ENCODE results near the gene KIAA0586.

KIAA0586 gene

DNA sequence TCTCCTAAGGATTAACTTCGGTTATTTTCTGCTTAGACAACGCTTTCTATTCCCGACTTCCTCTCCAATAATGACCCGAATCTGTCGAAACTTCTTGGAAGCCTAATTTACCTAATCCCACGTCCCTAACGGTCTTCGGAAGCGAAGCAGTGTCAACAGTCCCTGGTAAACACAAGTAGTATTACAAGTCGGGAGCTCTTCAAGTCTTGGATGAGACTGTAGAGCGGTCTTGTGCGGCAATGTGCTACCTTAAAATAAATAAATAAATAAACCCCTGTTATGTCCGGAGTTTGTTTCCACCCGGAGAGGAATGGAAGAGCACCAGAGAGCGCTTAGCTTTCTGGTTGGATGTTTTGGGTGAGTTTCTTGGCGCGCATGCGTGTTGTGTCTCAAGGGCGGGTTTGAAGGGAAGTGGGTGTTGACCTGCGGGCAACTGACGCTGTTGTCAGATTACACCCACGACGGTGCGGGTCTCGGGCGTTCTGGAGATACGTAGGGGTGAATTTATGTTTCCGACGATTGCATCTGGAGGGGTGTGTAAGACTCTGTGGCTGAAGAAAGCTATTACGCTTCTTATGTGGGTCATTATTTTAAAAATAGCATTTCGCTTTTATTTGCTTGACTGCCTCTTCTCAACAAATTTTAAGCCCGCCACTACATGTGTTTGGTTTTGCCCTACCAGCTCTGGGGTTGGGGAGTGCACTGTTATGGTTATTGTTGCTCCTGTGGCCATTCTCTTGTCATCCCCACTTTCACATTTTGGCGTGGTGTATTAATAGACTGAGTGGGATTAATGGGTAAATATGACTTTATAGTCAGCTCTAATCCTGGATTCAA lies at the start of gene KIAA0586, which contains the start of gene TIMM9:
Gene KIAA0586, plus strand, starts transcription at position 439 of the 837 bp plus-strand sequence. CDS start 546 bp downstream, outside the sequence.
Gene TIMM9, minus strand, starts transcription at position 251 of the 837 bp plus-strand sequence. CDS start 15,586 bp downstream, outside the sequence.
- TF ChIP-seq, protein P1, sequence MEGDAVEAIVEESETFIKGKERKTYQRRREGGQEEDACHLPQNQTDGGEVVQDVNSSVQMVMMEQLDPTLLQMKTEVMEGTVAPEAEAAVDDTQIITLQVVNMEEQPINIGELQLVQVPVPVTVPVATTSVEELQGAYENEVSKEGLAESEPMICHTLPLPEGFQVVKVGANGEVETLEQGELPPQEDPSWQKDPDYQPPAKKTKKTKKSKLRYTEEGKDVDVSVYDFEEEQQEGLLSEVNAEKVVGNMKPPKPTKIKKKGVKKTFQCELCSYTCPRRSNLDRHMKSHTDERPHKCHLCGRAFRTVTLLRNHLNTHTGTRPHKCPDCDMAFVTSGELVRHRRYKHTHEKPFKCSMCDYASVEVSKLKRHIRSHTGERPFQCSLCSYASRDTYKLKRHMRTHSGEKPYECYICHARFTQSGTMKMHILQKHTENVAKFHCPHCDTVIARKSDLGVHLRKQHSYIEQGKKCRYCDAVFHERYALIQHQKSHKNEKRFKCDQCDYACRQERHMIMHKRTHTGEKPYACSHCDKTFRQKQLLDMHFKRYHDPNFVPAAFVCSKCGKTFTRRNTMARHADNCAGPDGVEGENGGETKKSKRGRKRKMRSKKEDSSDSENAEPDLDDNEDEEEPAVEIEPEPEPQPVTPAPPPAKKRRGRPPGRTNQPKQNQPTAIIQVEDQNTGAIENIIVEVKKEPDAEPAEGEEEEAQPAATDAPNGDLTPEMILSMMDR (IDR thresholded peaks at IDR 0.05), result no peak

DNA sequence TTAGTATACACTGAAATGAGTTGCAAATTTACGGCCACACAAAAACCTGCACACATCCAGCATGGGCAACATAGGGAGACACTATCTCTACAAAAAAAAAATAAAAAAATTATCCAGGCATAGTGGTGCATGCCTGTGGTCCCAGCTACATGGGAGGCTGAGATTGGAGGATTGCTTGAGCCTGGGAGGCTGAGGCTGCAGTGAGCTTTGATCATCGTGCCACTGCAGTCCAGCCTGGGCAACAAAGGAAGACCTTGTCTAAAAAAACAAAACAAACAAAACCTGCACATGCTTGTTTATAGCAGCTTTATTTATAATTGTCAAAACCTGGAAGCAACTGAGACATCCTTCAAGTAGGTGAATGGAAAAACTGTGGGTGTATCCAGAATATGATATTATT lies 36.7 kb upstream of the KIAA0586 start:
- TF ChIP-seq, protein P1 (IDR thresholded peaks at IDR 0.05), result no peak

DNA sequence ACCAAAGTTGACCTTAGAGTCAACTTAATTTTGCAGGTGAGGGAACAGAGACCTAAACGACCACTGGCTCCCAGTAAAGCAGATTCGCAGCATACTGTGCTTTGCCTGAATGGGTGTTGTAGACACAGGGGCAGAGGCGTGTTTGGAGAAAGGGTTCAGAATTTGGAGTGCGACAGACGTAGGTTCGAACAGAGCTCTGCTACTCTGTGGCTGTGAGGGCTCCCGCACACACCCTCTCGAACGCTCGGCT lies 32.0 kb upstream of the KIAA0586 start:
- TF ChIP-seq, protein P1 (IDR thresholded peaks at IDR 0.05), result no peak

DNA sequence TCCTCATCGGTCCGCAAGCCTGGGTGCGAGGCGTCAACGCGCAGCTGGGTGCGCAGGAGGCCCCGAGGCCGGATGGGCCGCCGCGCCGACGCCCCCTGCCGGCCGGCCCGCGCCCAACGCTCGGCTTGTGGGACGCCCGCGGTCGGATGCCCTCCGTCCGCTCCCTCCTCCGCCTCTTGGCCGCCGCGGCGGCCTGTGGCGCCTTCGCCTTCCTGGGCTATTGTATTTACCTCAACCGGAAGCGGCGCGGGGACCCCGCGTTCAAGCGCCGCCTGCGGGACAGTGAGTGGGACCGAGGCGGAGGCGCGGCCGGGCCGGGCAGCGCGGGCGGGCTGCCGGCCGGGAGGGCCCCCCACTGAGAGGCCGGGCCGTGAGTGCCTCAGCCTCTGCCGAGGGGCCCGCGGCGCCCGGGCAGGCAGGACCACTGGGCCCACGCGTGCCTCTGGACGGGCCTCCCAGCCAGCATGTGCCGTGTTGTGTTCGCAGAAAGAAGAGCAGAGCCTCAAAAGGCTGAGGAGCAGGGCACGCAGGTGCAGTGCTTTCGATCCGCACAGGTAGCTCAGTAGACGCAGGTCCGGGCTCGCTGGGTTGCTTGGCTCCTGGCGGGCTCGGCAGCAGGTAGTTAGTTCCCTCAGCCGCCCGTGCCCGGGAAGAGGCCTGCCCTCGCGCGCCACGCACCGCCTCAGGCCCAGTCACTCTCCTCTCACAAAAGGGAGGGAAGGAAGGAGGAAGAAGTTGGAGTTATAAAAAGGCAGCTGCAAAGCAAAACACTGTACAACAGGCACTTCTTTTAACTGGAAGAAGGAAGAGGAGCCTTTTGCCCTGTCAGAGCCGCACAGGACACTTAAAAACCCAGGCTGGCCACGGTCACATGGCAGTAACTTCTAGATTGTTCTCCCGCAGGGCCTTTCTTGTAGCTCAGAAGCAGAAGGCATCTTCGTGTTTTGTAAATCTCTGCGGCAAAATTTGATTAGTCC lies 31.4 kb upstream of the KIAA0586 start, which contains the start of gene TOMM20L:
Gene TOMM20L, plus strand, starts transcription at position 119 of the 977 bp plus-strand sequence. Its CDS starts 28 bp downstream, at position 147.
- TF ChIP-seq, protein P1 (IDR thresholded peaks at IDR 0.05), result peak; percentile 56

DNA sequence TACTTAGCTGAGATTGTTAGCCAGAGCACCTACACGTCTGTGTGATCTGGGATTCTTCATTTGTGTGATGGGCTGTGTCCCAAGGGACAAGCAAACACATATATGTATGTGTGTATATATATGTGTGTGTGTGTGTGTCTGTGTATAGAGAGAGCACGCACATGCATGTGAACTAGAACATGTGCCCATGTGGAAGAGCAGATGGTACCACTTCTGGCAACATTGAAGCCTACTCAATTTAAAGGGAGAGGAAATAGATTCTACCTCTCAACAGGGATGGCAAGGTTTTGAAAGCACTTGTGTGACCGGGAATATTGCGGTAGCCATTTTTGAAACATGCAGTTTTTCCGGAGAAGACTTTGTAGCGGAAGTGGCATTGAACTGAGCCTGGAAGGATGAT lies 30.4 kb upstream of the KIAA0586 start:
- TF ChIP-seq, protein P1 (IDR thresholded peaks at IDR 0.05), result no peak

DNA sequence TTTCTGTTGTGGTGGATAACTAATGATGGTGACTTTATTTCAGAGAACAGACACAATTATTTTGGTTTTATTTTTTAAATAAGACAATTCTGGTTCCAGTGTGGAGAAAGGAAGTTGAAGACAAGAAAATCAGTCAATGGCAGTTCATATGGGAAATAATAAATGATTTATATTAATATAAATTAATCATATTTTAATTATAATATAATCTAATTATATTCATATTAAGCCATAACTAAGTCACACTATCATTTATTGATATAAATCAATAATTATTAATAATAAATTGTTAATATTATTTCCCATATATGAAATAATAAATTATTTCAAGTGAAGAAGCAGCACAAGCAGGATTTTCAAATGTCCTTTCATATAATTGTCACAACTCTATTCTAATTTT lies 29.0 kb upstream of the KIAA0586 start:
- TF ChIP-seq, protein P1 (IDR thresholded peaks at IDR 0.05), result no peak

DNA sequence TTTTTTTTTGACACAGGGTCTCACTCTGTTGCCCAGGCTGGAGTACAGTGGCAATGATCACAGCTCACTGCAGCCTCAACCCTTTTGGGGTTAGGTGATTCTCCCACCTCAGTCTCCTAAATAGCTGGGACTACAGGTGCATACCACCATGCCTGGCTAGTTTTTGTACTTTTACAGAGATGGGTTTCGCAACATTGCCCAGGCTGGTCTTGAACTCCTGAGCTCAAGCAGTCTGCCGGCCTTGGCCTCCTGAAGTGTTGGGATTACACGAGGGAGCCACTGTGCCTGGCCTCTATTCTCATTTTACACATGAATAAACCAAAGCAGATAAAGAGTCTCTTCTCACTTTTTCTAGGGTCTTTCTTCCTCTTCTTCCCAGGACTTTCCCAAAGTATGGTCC lies 28.6 kb upstream of the KIAA0586 start:
- TF ChIP-seq, protein P1 (IDR thresholded peaks at IDR 0.05), result no peak

Data from LNCAP (cell line).